ENCODE data around the gene NDUFC2. TPM values are rescaled to one million over a fixed set of nuclear protein-coding genes. Genes with fewer than 3 reads are reported as not detected.

Gene NDUFC2
- total and polyA plus RNA-seq, 2 experiments from 2014 or later = 122 to 711 TPM

- no peaks in the 10 kb centered on the region for H3K27me3 ChIP-seq (ENCODE audit: insufficient read depth)
- no peak overlapping the region for H2AFZ ChIP-seq
- H3K4me3 ChIP-seq = peak overlapping the region; percentile 92
- H3K4me1 ChIP-seq (ENCODE audit: insufficient read depth) = peaks cover 3% of the 10 kb centered on the region; the same call in 1 of the 2 replicates
- H3K4me2 ChIP-seq = peak overlapping the region; percentile 100
- H3K9me2 ChIP-seq (ENCODE audit: insufficient read depth) = 0 out of 2 replicates have a peak, but pooled peaks cover 4% of the 10 kb centered on the region
- ATAC-seq (peak; percentile 20), DNase-seq (ENCODE audit: low spot score) (peak; percentile 22)
- H3K27ac Mint-ChIP-seq = peak overlapping the region; percentile 91
- no peaks in the 10 kb centered on the region for H3K36me3 ChIP-seq (ENCODE audit: insufficient read depth)
- TF ChIP-seq EZH2phosphoT487 (IDR thresholded peaks at IDR 0.05; ENCODE audit: unreplicated experiment) = no peak
- no peak for TF ChIP-seq EZH2 (IDR thresholded peaks at IDR 0.05; ENCODE audit: low read depth, unreplicated experiment)
- no peak for TF ChIP-seq JUNB (IDR thresholded peaks at IDR 0.05; ENCODE audit: unreplicated experiment)
- TF ChIP-seq STAT1 (IDR thresholded peaks at IDR 0.05; ENCODE audit: unreplicated experiment) = no peak
- TF ChIP-seq ZNF462 (CRISPR knock-in tag; IDR thresholded peaks at IDR 0.05) = no peak
- no peak for TF ChIP-seq CREB1 (CRISPR knock-in tag; IDR thresholded peaks at IDR 0.05; ENCODE audit: low read depth)
- no peak for TF ChIP-seq NANOG (IDR thresholded peaks at IDR 0.05; ENCODE audit: borderline replicate concordance)
- no peak for TF ChIP-seq ZNF114 (CRISPR knock-in tag; IDR thresholded peaks at IDR 0.05)
- no peak for TF ChIP-seq ETS1 (IDR thresholded peaks at IDR 0.05)
- no peak for TF ChIP-seq ZNF331 (CRISPR knock-in tag; IDR thresholded peaks at IDR 0.05; ENCODE audit: low read depth)
- TF ChIP-seq POLR2AphosphoS5 (IDR thresholded peaks at IDR 0.05; ENCODE audit: low read depth) = no peak
- no peak for TF ChIP-seq REST (IDR thresholded peaks at IDR 0.05; ENCODE audit: unreplicated experiment)
- TF ChIP-seq CTCF (conservative IDR thresholded peaks at IDR 0.05; ENCODE audit: low read depth in 2 of 2) = no peak
- H4K20me1 ChIP-seq (replicated peaks; ENCODE audit: insufficient read depth) = peaks cover 27% of the 10 kb centered on the region
- H3K36me3 Mint-ChIP-seq (ENCODE audit: low read depth) = peaks cover 2% of the 10 kb centered on the region; the same call in 1 of the 3 replicates
- H3F3A ChIP-seq (replicated peaks; ENCODE audit: low read depth) = 0 out of 2 replicates have a peak, but pooled peaks cover 8% of the 10 kb centered on the region
- peaks cover 9% of the 10 kb centered on the region for H3K4me1 Mint-ChIP-seq
- peaks cover 61% of the 10 kb centered on the region for H3K79me2 ChIP-seq (replicated peaks; ENCODE audit: insufficient read depth)
- H3K4me3 Mint-ChIP-seq = peak overlapping the region; percentile 92
- no peaks in the 10 kb centered on the region for H3K27me3 Mint-ChIP-seq (ENCODE audit: insufficient read depth, low read depth, poor library complexity)
- H3K9me3 Mint-ChIP-seq = no peaks in the 10 kb centered on the region
- H3K27ac ChIP-seq (ENCODE audit: low read depth) = peak overlapping the region; percentile 89; the same call in 1 of the 2 replicates
Observed at GRCh38 chr11:78078218-78079167, 1.2 kb downstream of the NDUFC2 start.
